HG02973 (cell line): ENCODE results near the gene CHAF1A.
A peak's percentile ranks its signal among the peaks of the same experiment; 100 is the strongest.

Source experiments
- ATAC-seq: cut with Tn5 transposase; IDR thresholded peaks from one replicate; pipeline ENCODE4 v1.9.1; 2021; ENCODE audit warnings: moderate library complexity; ENCODE audit not compliant: unreplicated experiment

Gene CHAF1A

GRCh38 chr19:4452230-4452990, 50.0 kb downstream of the CHAF1A start:
- no peak for ATAC-seq

- no peak for ATAC-seq
Measured at GRCh38 chr19:4453232-4454179, 51.1 kb downstream of the CHAF1A start.

GRCh38 chr19:4454747-4455718, 52.6 kb downstream of the CHAF1A start:
- no peak for ATAC-seq

GRCh38 chr19:4455719-4456475, 53.5 kb downstream of the CHAF1A start:
- ATAC-seq: no peak

- no peak for ATAC-seq
Measured at GRCh38 chr19:4456476-4456842, 54.0 kb downstream of the CHAF1A start.

GRCh38 chr19:4456843-4457653, 54.6 kb downstream of the CHAF1A start:
- ATAC-seq: peak; percentile 13

GRCh38 chr19:4457654-4458395, 55.4 kb downstream of the CHAF1A start, which contains the start of gene UBXN6:
Gene UBXN6, minus strand, starts transcription at chr19:4457794. Its CDS starts 97 bp downstream, at chr19:4457697.
- peak; percentile 86 for ATAC-seq

- no peak for ATAC-seq
Measured at GRCh38 chr19:4464815-4465581, 62.6 kb downstream of the CHAF1A start.

GRCh38 chr19:4467835-4468234, 65.4 kb downstream of the CHAF1A start:
- ATAC-seq: no peak

- ATAC-seq: peak; percentile 78
Measured at GRCh38 chr19:4471403-4472173, 69.1 kb downstream of the CHAF1A start.

- ATAC-seq: no peak
Measured at GRCh38 chr19:4472174-4472974, 69.9 kb downstream of the CHAF1A start, which contains the start of gene HDGFL2. Gene HDGFL2, plus strand, starts transcription at chr19:4472297. Its CDS starts 54 bp downstream, at chr19:4472351.

GRCh38 chr19:4473011-4473762, 70.7 kb downstream of the CHAF1A start:
- ATAC-seq: no peak

- no peak for ATAC-seq
Measured at GRCh38 chr19:4473763-4474513, 71.5 kb downstream of the CHAF1A start.

GRCh38 chr19:4474514-4475022, 72.1 kb downstream of the CHAF1A start:
- no peak for ATAC-seq
